ENCODE measurements around the gene CEP112.

DNA sequence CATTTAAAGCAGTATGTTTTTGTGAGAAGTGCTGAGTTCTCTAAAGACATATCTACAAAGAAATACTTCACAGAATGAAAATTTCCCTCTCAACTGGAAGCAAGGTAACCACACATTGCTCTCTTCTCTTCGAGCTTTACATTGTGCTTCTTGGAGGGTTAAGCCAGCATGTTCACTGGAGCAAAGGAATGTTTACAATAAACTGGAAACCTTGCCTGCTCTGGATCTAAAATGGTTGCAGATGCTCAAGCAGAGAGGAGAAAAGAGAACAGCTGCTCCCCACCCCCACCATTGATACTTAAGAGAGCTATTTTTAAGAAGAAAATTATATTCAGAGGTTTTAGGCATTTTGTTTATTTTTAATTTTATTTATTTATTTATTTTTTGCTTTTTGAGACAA is 213.1 kb downstream of the CEP112 start:
- TF ChIP-seq, protein P1, sequence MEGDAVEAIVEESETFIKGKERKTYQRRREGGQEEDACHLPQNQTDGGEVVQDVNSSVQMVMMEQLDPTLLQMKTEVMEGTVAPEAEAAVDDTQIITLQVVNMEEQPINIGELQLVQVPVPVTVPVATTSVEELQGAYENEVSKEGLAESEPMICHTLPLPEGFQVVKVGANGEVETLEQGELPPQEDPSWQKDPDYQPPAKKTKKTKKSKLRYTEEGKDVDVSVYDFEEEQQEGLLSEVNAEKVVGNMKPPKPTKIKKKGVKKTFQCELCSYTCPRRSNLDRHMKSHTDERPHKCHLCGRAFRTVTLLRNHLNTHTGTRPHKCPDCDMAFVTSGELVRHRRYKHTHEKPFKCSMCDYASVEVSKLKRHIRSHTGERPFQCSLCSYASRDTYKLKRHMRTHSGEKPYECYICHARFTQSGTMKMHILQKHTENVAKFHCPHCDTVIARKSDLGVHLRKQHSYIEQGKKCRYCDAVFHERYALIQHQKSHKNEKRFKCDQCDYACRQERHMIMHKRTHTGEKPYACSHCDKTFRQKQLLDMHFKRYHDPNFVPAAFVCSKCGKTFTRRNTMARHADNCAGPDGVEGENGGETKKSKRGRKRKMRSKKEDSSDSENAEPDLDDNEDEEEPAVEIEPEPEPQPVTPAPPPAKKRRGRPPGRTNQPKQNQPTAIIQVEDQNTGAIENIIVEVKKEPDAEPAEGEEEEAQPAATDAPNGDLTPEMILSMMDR (conservative IDR thresholded peaks at IDR 0.05) = no peak
- TF ChIP-seq ZFX (IDR thresholded peaks at IDR 0.05) = no peak

All from C4-2B (cell line).